A549 (cell line): ENCODE data around the gene MEST. TPM values are rescaled to one million over a fixed set of nuclear protein-coding genes. Genes with fewer than 3 reads are reported as not detected.
"Not testable (repeated sequence)": the region's sequence is repeated elsewhere in the genome, so short reads cannot be mapped to it uniquely, and the experiment has no call there.

ENCODE experiments used
- ATAC-seq, 2 experiments: fragments of 200-7000 bp in 1 of 2; fragments of >200 bp in 1 of 2; cut with Nextera tagmentation in 1 of 2; cut with Tn5 transposase in 1 of 2; 3 replicates each; pipeline versions ENCODE4 v1.8.0 to v1.9.1; 2018 to 2020; ENCODE audit warnings: mild to moderate bottlenecking in 1 of 2, moderate library complexity in 1 of 2
- CTCF ChIA-PET: fragments of 300-600 bp; sonication (Branson Sonifier 250); formaldehyde crosslinking; extraction: SDS; loops from one replicate; lab custom pipeline; 2021; ENCODE audit warnings: antibody characterized with exemption, inconsistent platforms; lab: Yijun Ruan, JAX
- POLR2A ChIA-PET: fragments of 350-600 bp; formaldehyde crosslinking; extraction: SDS; loops from one replicate; lab custom pipeline; 2021; ENCODE audit warnings: antibody characterized with exemption, inconsistent platforms; lab: Yijun Ruan, JAX
- DNase-seq, 2 experiments: peaks; one replicate each; pipeline versions ENCODE4 v3.0.0 to v3.0.0-alpha.2; 2011 to 2016; ENCODE audit warnings: low read depth in 1 of 2, low spot score in 1 of 2
- FAIRE-seq: peaks from 2 replicates; lab custom pipeline; 2011; peaks lifted over from hg19 to GRCh38; lab: Jason Lieb, UNC
- H3K27ac ChIP-seq, 2 experiments: fragments of >200 bp; sonication (Bioruptor Twin); formaldehyde crosslinking; 3 replicates each; pipeline ENCODE4 v1.5.1; 2016 to 2017
- H3K4me1 ChIP-seq: fragments of >200 bp; sonication (Bioruptor Twin); formaldehyde crosslinking; 3 replicates; pipeline ENCODE4 v1.6.1; 2016
- H3K4me2 ChIP-seq: fragments of >200 bp; sonication (Bioruptor Twin); formaldehyde crosslinking; 3 replicates; pipeline ENCODE4 v1.6.1; 2016
- H3K4me3 ChIP-seq: fragments of >200 bp; sonication (Bioruptor Twin); formaldehyde crosslinking; 3 replicates; pipeline ENCODE4 v1.5.1; 2016
- H3K9me3 ChIP-seq: fragments of >200 bp; sonication (Bioruptor Twin); formaldehyde crosslinking; 3 replicates; pipeline ENCODE4 v1.6.1; 2016
- CHD2 ChIP-seq: fragments of 150-350 bp; IDR thresholded peaks from 2 replicates; pipeline ENCODE4 v1.6.1; 2014; ENCODE audit warnings: low read length; ENCODE audit not compliant: partially characterized antibody
- E2F6 ChIP-seq: IDR thresholded peaks from 2 replicates; pipeline ENCODE4 v1.6.1; 2012; ENCODE audit warnings: low read depth, borderline replicate concordance
- EHF ChIP-seq: fragments of 250-450 bp; sonication (Bioruptor Pico); IDR thresholded peaks from 2 replicates; pipeline ENCODE4 v1.5.0; 2020; ENCODE audit warnings: mild to moderate bottlenecking
- ELK1 ChIP-seq: fragments of 150-350 bp; IDR thresholded peaks from 2 replicates; pipeline ENCODE4 v1.6.1; 2014; ENCODE audit warnings: low read depth, mild to moderate bottlenecking, low read length
- ESRRA ChIP-seq: fragments of 150-350 bp; IDR thresholded peaks from 2 replicates; pipeline ENCODE4 v1.6.1; 2014; ENCODE audit warnings: mild to moderate bottlenecking, low read length, borderline replicate concordance
- FOSB ChIP-seq: fragments of 250-450 bp; sonication (Bioruptor Pico); IDR thresholded peaks from 2 replicates; pipeline ENCODE4 v1.5.0; 2020; ENCODE audit warnings: mild to moderate bottlenecking, moderate library complexity
- FOXS1 ChIP-seq: fragments of 250-450 bp; sonication (Bioruptor Pico); IDR thresholded peaks from 2 replicates; pipeline ENCODE4 v1.5.0; 2020; ENCODE audit warnings: mild to moderate bottlenecking, moderate library complexity
- HEYL ChIP-seq: fragments of 250-450 bp; sonication (Bioruptor Pico); IDR thresholded peaks from 2 replicates; pipeline ENCODE4 v1.8.0; 2021; ENCODE audit warnings: mild to moderate bottlenecking, moderate library complexity
- KDM5A ChIP-seq: fragments of 200-600 bp; sonication (generic); IDR thresholded peaks from 2 replicates; pipeline ENCODE4 v1.6.1; 2016; ENCODE audit warnings: antibody characterized with exemption, mild to moderate bottlenecking
- MAFK ChIP-seq: fragments of 450-650 bp; IDR thresholded peaks from 2 replicates; pipeline ENCODE4 v1.6.1; 2014; ENCODE audit not compliant: partially characterized antibody
- MAZ ChIP-seq: fragments of 150-350 bp; IDR thresholded peaks from 2 replicates; pipeline ENCODE4 v1.6.1; 2014; ENCODE audit warnings: antibody characterized with exemption, low read depth, low read length, borderline replicate concordance
- NPAS2 ChIP-seq: fragments of 250-450 bp; sonication (Bioruptor Pico); IDR thresholded peaks from 2 replicates; pipeline ENCODE4 v1.8.0; 2022; ENCODE audit warnings: mild to moderate bottlenecking, moderate library complexity, borderline replicate concordance
- PHF8 ChIP-seq: fragments of 200-600 bp; sonication (generic); IDR thresholded peaks from 2 replicates; pipeline ENCODE4 v1.6.1; 2016; ENCODE audit warnings: low read depth, mild to moderate bottlenecking, antibody characterized with exemption, moderate library complexity, borderline replicate concordance
- RAD21 ChIP-seq, 2 experiments: fragments of >200 bp in 1 of 2; sonication (Bioruptor Twin) in 1 of 2; formaldehyde crosslinking in 1 of 2; IDR thresholded peaks in 1 of 2; conservative IDR thresholded peaks in 1 of 2; 2 replicates in 1 of 2; 3 replicates in 1 of 2; pipeline ENCODE4 v1.6.1; 2012 to 2018; ENCODE audit warnings: inconsistent platforms in 1 of 2
- RCOR1 ChIP-seq: fragments of 150-350 bp; IDR thresholded peaks from 2 replicates; pipeline ENCODE4 v1.6.1; 2014; ENCODE audit warnings: antibody characterized with exemption, low read length, low read depth
- RNF2 ChIP-seq: fragments of 200-600 bp; sonication (generic); IDR thresholded peaks from 2 replicates; pipeline ENCODE4 v1.6.1; 2016; ENCODE audit warnings: low read depth, mild to moderate bottlenecking, antibody characterized with exemption, moderate library complexity, borderline replicate concordance
- SREBF2 ChIP-seq: fragments of 450-650 bp; IDR thresholded peaks from 2 replicates; pipeline ENCODE4 v1.6.1; 2014; ENCODE audit warnings: mild to moderate bottlenecking, moderate library complexity
- ZFP36 ChIP-seq: fragments of 450-650 bp; IDR thresholded peaks from 2 replicates; pipeline ENCODE4 v1.6.1; 2014; ENCODE audit warnings: borderline replicate concordance; ENCODE audit not compliant: partially characterized antibody
- ZNF302 ChIP-seq: fragments of 250-450 bp; sonication (Bioruptor Pico); IDR thresholded peaks from 2 replicates; pipeline ENCODE4 v1.9.0; 2021; ENCODE audit warnings: inconsistent platforms, mild to moderate bottlenecking, moderate library complexity
- WGBS: methylation state at CpG from one replicate; pipeline ENCODE4 v1.1.6; 2017; ENCODE audit errors: missing lambda C conversion rate; 5-methylcytosine and 5-hydroxymethylcytosine counted together
- polyA plus RNA-seq, 4 experiments: library from polyadenylated mRNA; depleted of rRNA in 3 of 4; stranded (reverse); fragments of >200 nt; fragmentation: RNase III in 1 of 4; extraction: RNeasy Plus Mini Kit Qiagen cat#74134 plus additional on column Dnase treatment in 1 of 4; gene quantifications; 2 replicates in 3 of 4; 3 replicates in 1 of 4; pipeline ENCODE4 v1.2.3, GENCODE V29; 2011 to 2017
- TF ChIP-seq, protein P1 (sequence below): fragments of >200 bp; sonication (Bioruptor Twin); formaldehyde crosslinking; IDR thresholded peaks from 2 replicates; pipeline ENCODE4 v1.6.1; 2016

Gene MEST
- polyA plus RNA-seq, 2 of the 4 experiments (the other 2 are of a cell fraction), result 31.2 to 85.1 TPM

DNA sequence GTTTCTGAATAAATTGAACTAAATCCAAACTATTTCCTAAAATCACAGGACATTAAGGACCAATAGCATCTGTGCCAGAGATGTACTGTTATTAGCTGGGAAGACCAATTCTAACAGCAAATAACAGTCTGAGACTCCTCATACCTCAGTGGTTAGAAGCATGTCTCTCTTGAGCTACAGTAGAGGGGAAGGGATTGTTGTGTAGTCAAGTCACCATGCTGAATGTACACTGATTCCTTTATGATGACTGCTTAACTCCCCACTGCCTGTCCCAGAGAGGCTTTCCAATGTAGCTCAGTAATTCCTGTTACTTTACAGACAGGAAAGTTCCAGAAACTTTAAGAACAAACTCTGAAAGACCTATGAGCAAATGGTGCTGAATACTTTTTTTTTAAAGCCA lies 13.9 kb downstream of the MEST start:
- no peak overlapping the region for H3K4me3 ChIP-seq
- H3K27ac ChIP-seq, result no peak overlapping the region
- H3K4me1 ChIP-seq, result no peaks in the 10 kb centered on the region
- ChIA-PET CTCF (interaction anchor here (0.6 kb wide), 1 partner anchor 318 kb away, joined by 5 read pairs; no protein-coding TSS in a partner anchor), POLR2A (no interaction called here)
- H3K9me3 ChIP-seq, result no peaks in the 10 kb centered on the region
- DNase-seq, result no peak
- H3K4me2 ChIP-seq, result no peak overlapping the region
- FAIRE-seq, result no peak
- no peak for ATAC-seq
- no peak for TF ChIP-seq ZFP36
- TF ChIP-seq HEYL (CRISPR knock-in tag), result no peak
- TF ChIP-seq SREBF2, result no peak
- no peak for TF ChIP-seq ESRRA
- no peak for TF ChIP-seq PHF8
- no peak for TF ChIP-seq E2F6
- no peak for TF ChIP-seq NPAS2 (CRISPR knock-in tag)
- no peak for TF ChIP-seq CHD2
- TF ChIP-seq KDM5A, result no peak
- TF ChIP-seq MAFK, result no peak
- no peak for TF ChIP-seq EHF (CRISPR knock-in tag)
- TF ChIP-seq ELK1, result no peak
- TF ChIP-seq RCOR1, result no peak

DNA sequence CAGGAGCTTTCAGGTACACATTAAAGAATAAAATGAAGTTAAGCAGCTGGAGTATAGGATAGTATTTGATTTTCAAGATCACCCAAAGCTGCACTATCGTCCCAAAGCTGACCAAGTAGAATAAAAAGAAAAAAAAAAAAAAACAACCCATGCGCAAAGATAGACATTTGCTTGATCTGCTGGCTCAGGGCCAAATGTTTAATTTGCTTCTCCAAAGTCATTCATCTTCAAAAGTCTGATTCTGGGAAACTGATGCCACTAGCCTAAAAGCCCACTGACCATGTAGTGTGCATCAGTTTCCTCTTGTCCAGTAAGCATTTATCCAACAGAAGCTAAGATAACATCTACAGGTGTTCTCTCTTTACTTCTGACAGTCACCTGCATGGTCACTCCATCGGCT lies 14.5 kb downstream of the MEST start:
- Histone ChIP-seq H3K4me2 (no peak overlapping the region), H3K9me3 (no peaks in the 10 kb centered on the region), H3K4me1 (no peaks in the 10 kb centered on the region), H3K27ac (no peak overlapping the region), H3K4me3 (no peak overlapping the region)
- FAIRE-seq (no peak), ATAC-seq (no peak), DNase-seq (no peak)
- ChIA-PET POLR2A (interaction anchor here (0.6 kb wide), 1 partner anchor 105 kb away, joined by 5 read pairs; no protein-coding TSS in a partner anchor), CTCF (no interaction called here)
- WGBS, result 91% methylated on average over 3 of the region's 3 CpGs
- TF ChIP-seq MAZ (no peak), FOXS1 (no peak), ZNF302 (CRISPR knock-in tag) (no peak), FOSB (CRISPR knock-in tag) (no peak), ZFP36 (no peak), RNF2 (no peak), CHD2 (no peak), RAD21 (conservative IDR thresholded peaks at IDR 0.05 in 1 of 2, IDR thresholded peaks at IDR 0.05 in 1 of 2) (no peak)
- TF ChIP-seq, protein P1, sequence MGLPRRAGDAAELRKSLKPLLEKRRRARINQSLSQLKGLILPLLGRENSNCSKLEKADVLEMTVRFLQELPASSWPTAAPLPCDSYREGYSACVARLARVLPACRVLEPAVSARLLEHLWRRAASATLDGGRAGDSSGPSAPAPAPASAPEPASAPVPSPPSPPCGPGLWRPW, result no peak

GRCh38 chr7:130512038-130512437 lies 20.2 kb downstream of the MEST start:
- DNase-seq, H3K27ac ChIP-seq, H3K4me2 ChIP-seq, ATAC-seq, FAIRE-seq, H3K4me1 ChIP-seq, H3K9me3 ChIP-seq, POLR2A ChIA-PET, H3K4me3 ChIP-seq: not testable (repeated sequence)
- CTCF ChIA-PET, result interaction anchor here (0.6 to 1.7 kb wide), 2 partner anchors 19 to 28 kb away, joined by 3 read pairs; no protein-coding TSS in a partner anchor
- WGBS, result 55% methylated on average over 3 of the region's 3 CpGs
